Kidney epithelial cell (primary cell): Measurements from ENCODE around the gene TBC1D5. TPM values are rescaled to one million over a fixed set of nuclear protein-coding genes. Genes with fewer than 3 reads are reported as not detected.

Source experiments
- DNase-seq: peaks from one replicate; pipeline ENCODE4 v3.0.0-alpha.2; 2010; ENCODE audit warnings: low read depth
- H3K27me3 ChIP-seq: 2 replicates; pipeline ENCODE4 v1.6.0; 2011; ENCODE audit warnings: low read length; ENCODE audit not compliant: control insufficient read depth, insufficient read depth
- H3K36me3 ChIP-seq: 2 replicates; pipeline ENCODE4 v1.5.1; 2011; ENCODE audit warnings: low read length; ENCODE audit not compliant: control insufficient read depth, insufficient read depth
- H3K4me3 ChIP-seq: 2 replicates; pipeline ENCODE4 v1.5.1; 2011; ENCODE audit warnings: low read depth, mild to moderate bottlenecking, control low read depth, low read length
- CTCF ChIP-seq: IDR thresholded peaks from 2 replicates; pipeline ENCODE4 v1.5.1; 2011; ENCODE audit warnings: mild to moderate bottlenecking, moderate library complexity, low read length, control low read depth, inconsistent platforms; ENCODE audit not compliant: insufficient read depth, poor library complexity, severe bottlenecking
- total RNA-seq: library from RNA; depleted of rRNA; stranded (reverse); fragments of >200 nt; gene quantifications from 2 replicates; pipeline ENCODE4 v1.2.3, GENCODE V29; 2015

The TBC1D5 gene
- total RNA-seq, 1 donor from 2014 or later, result 100 TPM

- TF ChIP-seq CTCF, result no peak
Observed at GRCh38 chr3:17456650-17457049, 285.8 kb downstream of the TBC1D5 start.

GRCh38 chr3:17456046-17456445 lies 286.4 kb downstream of the TBC1D5 start:
- no peaks in the 10 kb centered on the region for H3K36me3 ChIP-seq
- H3K4me3 ChIP-seq, result no peak overlapping the region
- no peak for DNase-seq
- no peak for TF ChIP-seq CTCF
- no peaks in the 10 kb centered on the region for H3K27me3 ChIP-seq

More at GRCh38 chr3:17456650-17457049, 285.8 kb downstream of the TBC1D5 start:
- H3K27me3 ChIP-seq, result no peaks in the 10 kb centered on the region
- H3K4me3 ChIP-seq, result no peak overlapping the region
- no peak for DNase-seq
- no peaks in the 10 kb centered on the region for H3K36me3 ChIP-seq

- Histone ChIP-seq H3K36me3 (no peaks in the 10 kb centered on the region), H3K4me3 (no peak overlapping the region), H3K27me3 (no peaks in the 10 kb centered on the region)
- DNase-seq, result no peak
- no peak for TF ChIP-seq CTCF
Observed at GRCh38 chr3:17444865-17445264, 297.6 kb downstream of the TBC1D5 start.

GRCh38 chr3:17443142-17443541 lies 299.3 kb downstream of the TBC1D5 start:
- no peak overlapping the region for H3K4me3 ChIP-seq
- no peak for TF ChIP-seq CTCF
- no peak for DNase-seq
- no peaks in the 10 kb centered on the region for H3K36me3 ChIP-seq
- H3K27me3 ChIP-seq, result no peaks in the 10 kb centered on the region

GRCh38 chr3:17442332-17443049 lies 299.9 kb downstream of the TBC1D5 start:
- DNase-seq, result no peak
- H3K27me3 ChIP-seq, result no peaks in the 10 kb centered on the region
- H3K36me3 ChIP-seq, result no peaks in the 10 kb centered on the region
- no peak for TF ChIP-seq CTCF
- no peak overlapping the region for H3K4me3 ChIP-seq

GRCh38 chr3:17433876-17434275 lies 308.6 kb downstream of the TBC1D5 start:
- DNase-seq, result no peak
- TF ChIP-seq CTCF, result no peak
- H3K4me3 ChIP-seq, result no peak overlapping the region
- H3K27me3 ChIP-seq, result no peaks in the 10 kb centered on the region
- H3K36me3 ChIP-seq, result no peaks in the 10 kb centered on the region
